DMS153 (cell line): ENCODE measurements around the gene FUT1.
"Not testable (repeated sequence)": the region's sequence is repeated elsewhere in the genome, so short reads cannot be mapped to it uniquely, and the experiment has no call there.

Source experiments
- DNase-seq: peaks from one replicate; lab custom pipeline; 2025; lab: John Stamatoyannopoulos, UW

The FUT1 gene

DNA sequence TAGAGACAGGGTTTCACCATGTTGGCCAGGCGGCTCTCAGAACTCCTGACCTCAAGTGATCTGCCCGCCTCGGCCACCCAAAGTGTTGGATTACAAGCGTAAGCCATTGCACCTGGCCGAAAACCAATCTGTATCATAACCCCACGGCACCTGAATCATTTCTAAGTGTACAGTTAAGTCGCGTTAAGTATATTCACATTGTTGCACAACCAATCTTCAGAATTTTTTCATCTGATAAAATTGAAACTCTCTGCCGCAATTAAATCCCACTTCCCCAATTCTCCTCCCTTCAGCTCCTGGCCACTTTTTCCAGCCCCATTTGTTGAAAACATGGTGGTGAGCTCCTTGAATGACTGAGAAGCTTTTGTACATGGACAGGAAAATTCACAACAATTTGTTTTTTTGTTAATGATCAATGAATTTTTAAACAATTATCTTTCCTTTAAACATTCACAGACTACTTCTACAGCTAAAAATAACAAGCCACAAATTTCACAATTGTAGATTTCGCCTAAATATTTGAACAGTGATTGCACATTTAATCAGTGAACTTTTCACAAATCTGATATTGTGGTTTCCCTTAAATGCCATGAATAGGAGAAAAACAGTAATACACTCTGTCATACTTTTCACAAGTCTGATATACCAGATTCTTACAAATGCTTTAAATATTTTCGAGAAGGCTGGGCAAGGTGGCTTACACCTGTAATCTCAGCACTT, 16.7 kb upstream of the FUT1 start:
- DNase-seq: no peak

DNA sequence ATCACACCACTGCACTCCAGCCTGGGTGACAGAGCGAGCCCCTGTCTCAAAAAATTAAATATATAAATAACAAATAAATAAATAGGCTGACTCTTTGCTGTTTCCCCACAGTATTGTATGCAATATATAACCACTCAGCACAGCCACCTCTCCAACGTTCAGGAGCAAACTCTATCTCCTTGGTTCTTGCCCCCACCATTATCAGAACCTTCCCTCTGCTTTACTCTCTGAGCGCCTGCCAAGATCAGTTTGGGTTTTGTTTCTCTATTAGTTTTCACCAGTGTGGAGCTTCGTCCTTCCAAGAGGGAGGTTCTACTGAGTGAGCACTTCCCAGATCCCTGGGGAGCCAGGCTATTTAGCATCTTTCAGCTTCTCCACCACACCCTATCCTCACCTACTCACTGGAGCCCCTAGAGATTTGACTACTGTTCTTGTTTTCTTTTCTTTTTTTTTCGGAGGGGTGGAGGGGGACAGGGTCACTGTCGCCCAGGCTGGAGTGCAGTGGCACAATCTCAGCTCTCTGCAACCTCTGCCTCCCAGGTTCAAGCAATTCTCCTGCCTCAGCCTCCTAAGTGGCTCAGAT, 15.8 kb upstream of the FUT1 start:
- DNase-seq: not testable (repeated sequence)

GRCh38 chr19:48765816-48766215, 13.4 kb upstream of the FUT1 start:
- not testable (repeated sequence) for DNase-seq

DNA sequence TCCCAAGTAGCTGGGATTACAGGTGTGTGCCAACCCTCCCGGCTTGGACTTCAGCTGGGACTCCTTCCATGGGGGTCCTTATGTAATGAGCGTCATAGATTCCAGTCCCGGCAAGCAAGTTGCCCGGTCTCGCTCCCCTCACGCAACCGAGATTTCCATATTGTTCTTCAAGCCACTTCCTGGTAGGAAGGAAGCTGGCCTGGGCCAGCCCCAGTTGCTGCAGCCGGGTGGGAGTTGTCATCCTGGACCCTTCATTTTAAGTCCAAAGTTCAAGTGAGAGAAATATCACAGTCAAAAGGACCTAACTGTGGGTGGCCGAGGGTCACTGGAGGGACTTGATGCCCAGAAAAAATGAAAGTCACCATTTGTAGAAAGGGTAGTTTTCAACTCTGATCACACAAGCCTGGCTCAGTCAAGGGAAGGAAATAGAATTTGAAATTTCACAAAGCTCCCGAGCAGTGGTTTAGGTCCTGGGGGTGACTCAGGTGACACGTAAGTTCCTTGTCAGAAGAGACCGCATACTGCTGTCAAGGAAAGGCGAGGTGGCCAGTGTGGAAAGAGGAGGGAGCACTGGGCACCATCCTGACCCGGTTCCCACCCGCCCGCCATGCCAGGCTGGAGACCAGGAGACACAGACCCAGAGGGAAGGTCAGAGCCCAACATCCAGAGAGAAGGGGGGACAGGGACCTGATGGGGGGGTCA, 8.2 kb upstream of the FUT1 start:
- no peak for DNase-seq

- DNase-seq: no peak
Measured at GRCh38 chr19:48757741-48758144, 5.3 kb upstream of the FUT1 start.

DNA sequence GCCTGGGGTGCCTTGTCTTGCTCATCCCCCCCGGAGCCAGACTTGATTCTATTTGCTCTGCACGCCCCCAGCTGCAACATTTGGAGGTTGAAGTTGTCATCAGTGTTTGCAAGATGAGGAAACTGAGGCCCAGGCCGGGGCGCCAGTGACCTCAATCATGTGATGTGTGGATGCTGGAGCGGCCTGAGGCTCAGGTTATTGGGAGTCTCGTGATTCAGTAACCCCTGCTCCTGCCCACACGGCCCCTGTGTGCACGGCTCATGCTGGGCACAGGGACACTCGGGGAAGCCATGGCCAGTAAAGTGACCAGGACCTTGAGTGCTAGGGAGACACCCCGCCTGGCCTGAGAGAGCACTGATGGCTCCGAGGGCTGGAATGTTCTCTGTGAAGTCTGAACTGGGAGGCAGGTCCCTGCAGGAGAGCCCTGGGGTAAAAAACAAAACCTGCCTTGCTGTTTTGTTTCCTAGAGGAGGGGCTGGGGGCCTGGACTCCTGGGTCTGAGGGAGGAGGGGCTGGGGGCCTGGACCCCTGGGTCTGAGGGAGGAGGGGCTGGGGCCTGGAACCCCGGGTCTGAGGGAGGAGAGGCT, 4.7 kb upstream of the FUT1 start:
- DNase-seq: no peak

DNA sequence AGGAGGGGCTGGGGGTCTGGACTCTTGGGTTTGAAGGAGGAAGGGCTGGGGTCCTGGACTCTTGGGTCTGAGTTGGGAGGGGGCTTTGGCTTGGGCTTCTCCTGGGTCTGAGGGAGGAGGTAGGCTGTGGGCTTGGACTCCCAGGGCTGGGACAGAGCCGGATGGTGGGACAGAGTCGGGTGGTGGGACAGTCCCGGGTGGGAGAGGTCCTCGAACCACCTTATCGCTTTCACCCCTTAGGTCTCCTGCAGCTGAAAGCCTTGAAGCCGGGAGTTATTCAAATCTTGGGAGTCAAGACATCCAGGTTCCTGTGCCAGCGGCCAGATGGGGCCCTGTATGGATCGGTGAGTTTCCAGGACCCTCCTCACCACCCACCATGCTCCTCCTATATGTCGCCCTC, 4.2 kb upstream of the FUT1 start:
- DNase-seq: no peak

DNA sequence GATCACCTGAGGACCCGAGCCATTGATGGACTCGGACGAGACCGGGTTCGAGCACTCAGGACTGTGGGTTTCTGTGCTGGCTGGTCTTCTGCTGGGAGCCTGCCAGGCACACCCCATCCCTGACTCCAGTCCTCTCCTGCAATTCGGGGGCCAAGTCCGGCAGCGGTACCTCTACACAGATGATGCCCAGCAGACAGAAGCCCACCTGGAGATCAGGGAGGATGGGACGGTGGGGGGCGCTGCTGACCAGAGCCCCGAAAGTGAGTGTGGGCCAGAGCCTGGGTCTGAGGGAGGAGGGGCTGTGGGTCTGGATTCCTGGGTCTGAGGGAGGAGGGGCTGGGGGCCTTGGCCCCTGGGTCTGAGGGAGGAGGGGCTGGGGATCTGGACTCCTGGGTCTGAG, 3.8 kb upstream of the FUT1 start:
- DNase-seq: no peak

DNA sequence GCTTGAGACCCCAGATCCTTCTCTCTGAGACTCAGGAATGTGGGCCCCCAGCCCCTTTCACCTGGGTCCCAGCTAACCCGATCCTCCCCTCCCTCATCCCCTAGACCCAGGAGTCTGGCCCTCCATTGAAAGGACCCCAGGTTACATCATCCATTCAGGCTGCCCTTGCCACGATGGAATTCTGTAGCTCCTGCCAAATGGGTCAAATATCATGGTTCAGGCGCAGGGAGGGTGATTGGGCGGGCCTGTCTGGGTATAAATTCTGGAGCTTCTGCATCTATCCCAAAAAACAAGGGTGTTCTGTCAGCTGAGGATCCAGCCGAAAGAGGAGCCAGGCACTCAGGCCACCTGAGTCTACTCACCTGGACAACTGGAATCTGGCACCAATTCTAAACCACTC, 3.3 kb upstream of the FUT1 start:
- no peak for DNase-seq

GRCh38 chr19:48755084-48755641, 2.7 kb upstream of the FUT1 start, which contains the start of gene FGF21:
TSS of gene FGF21 (plus strand) at chr19:48755524. CDS start at chr19:48756237, 713 bp downstream.
- no peak for DNase-seq

DNA sequence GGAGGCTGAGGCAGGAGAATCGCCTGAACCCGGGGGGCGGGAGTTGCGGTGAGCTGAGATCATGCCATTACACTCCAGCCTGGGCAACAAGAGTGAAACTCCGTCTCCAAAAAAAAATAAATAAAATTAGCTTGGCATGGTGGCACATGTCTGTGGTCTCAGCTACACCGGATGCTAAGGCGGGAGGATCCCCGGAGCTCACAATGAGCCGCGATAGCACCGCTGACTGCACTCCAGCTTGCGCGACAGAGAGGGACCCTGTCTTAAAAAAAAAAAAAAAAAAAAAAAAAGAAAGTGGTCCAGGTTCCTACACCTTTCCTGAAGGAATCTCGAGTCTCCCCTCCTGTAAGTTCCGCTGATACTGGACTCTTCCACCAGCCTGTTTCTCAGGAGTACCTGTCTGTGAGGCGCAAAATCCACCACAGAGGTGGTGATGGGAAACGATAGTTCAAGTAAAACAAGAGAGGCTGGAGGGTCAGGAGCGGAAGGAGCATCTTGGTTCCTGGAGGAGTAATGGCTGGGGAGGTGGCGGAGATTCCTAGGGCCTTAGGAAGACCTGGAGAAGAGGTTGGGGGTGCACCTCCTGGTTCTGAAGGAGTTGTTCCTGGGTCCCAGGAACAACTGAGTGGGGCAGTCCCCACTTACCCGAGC, 471 bp downstream of the FUT1 start:
- no peak for DNase-seq

DNA sequence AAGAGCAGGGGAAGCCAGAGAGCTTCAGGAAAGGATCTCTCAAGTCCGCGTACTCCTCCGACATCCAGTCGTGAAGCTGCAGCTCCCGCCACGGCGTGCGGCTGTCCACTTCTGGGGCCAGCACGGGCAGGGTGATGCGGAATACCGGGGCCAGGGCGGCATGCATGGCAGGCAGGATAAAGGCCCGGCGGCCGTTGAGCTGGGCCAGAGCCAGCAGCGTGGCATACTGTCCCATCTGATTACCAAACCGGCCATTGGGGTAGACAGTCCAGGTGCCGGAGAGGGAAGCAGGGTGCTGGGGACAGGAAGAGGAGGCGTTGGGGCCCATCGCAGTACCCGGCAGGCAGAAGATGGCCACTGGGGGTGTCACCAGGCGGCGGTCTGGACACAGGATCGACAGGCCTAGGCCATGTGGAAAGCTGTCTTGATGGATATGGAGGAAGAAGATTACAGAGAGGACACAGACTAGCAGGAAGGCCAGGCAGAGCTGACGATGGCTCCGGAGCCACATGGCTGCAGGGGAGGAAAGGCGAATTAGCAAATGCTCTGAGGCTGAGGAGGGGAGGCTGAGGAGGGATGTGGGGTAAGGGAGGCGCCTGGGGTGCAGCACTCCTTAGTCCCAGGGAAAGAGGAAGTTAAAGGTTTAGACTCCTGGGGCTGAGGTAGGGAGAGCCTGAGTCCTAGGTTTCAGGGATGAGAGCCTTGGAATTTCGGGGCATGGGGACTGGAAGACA, 1.5 kb downstream of the FUT1 start:
- no peak for DNase-seq

DNA sequence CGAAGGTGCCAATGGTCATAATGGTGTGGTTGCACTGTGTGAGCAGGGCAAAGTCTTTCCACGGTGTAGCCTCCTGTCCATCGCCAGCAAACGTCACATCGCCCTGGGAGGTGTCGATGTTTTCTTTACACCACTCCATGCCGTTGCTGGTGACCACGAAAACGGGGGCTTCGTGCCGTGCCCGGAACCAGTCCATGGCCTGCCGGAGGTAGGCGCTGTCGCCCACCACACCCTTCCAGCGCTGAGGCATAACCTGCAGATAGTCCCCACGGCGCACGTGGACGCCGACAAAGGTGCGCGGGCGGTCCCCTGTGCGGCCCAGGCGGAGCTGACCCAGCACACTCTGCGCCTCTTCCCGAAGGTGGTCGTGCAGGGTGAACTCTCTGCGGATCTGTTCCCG, 2.1 kb downstream of the FUT1 start:
- no peak for DNase-seq

GRCh38 chr19:48749571-48750198, 2.8 kb downstream of the FUT1 start:
- DNase-seq: no peak

DNA sequence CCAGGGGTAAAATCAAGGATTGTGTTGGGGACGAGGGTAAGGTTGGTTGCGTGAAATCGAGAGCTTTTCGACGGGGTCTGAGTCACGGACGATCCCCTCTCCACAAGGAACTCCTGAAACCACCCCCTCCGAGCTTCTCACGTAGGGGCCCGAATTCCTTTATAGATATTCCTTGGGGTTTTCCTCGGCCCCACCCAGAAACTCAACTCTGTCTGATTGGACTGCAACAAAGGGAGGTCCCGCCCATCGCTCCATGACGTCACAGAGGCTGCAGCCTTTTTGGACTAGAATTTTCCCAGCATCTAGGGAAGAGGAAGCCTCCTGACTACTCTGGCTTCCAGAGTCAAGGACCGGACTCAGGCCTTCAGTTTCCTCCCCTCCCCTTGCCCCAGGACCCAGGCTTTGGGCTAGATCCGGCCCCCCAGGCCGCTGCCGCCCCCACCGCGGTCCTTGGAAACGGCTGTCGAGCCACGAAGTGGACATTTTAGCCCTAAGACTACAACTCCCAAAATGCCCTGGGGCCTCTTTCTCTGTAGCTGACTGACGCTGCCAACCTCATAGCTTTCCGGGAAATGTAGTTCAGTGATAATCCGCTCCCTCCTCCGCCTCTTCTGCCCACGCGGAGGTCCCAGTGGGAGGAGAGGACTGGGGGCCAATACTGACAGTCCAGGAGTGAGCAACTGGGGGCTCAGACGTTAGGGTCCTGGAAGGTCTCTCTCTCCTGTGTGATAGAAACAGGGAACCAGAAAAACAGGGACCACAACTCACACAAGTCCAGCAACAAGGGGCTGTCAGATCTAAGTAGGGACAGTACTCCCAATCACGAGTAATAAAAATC, 5.5 kb downstream of the FUT1 start, which contains the start of gene IZUMO1:
Gene IZUMO1, minus strand, starts transcription at position 172 of the 838 bp plus-strand sequence. CDS start 1,050 bp downstream, outside the sequence.
- peak; percentile 80 for DNase-seq

DNA sequence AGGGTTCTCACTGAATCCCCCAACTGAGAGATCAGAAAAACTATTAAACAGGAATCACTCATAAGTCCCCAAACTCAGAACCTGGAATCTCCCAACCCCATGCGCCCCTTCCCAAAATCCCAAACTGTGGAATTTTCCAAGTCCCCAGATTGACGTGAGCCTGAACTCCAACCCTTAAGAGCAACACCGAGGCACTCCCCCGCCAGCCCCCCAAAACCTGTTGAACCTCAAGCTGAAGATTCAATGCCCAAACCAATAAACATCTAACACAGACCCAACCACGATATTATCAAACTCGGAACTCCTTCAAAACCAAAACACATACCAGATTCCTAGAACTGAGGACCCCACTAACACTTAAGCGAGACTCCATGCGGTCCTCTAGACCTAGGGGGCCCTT, 6.3 kb downstream of the FUT1 start:
- DNase-seq: no peak

GRCh38 chr19:48745208-48745995, 7.0 kb downstream of the FUT1 start:
- DNase-seq: peak; percentile 78

DNA sequence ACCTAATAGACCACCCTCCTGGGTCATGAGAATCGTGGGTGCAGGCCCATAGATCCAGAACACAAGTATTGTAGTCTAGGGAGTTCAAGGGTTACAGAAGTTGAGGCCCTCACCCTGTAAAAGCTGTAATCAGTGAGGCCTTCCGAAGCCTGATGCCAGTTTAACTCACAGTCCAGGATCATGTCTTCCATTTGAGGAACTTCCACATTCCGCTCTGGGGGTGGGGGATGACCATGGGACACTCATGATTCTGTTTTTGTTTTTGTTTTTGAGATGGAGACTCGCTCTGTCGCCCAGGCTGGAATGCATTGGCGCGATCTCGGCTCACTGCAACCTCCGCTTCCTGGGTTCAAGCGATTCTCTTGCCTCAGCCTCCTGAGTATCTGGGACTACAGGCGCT, 10.3 kb downstream of the FUT1 start:
- DNase-seq: no peak
